Endothelial cell of umbilical vein (primary cell): ENCODE results near the gene FMNL1.

Experiments used
- CTCF ChIP-seq, 2 donors: IDR thresholded peaks; 1 replicate in 1 of 2; 2 replicates in 1 of 2; pipeline ENCODE4 v1.5.1; 2011; ENCODE audit warnings: low read length in 2 of 2, mild to moderate bottlenecking in 2 of 2, moderate library complexity in 2 of 2, control low read depth in 1 of 2, inconsistent platforms in 1 of 2, low read depth in 1 of 2; ENCODE audit not compliant: insufficient read depth in 1 of 2; ENCODE audit errors: extremely low read depth in 1 of 2
- EZH2 ChIP-seq: IDR thresholded peaks from 2 replicates; pipeline ENCODE4 v1.6.1; 2012; ENCODE audit warnings: borderline replicate concordance, low read depth, mild to moderate bottlenecking, moderate library complexity, low read length, inconsistent platforms; ENCODE audit not compliant: severe bottlenecking
- GATA2 ChIP-seq: IDR thresholded peaks from 2 replicates; pipeline ENCODE4 v1.7.0; 2011; ENCODE audit warnings: low read depth, mild to moderate bottlenecking, moderate library complexity, mixed read lengths, low read length; ENCODE audit not compliant: insufficient read length, insufficient read depth
- POLR2AphosphoS5 ChIP-seq: IDR thresholded peaks from 2 replicates; pipeline ENCODE4 v1.6.1; 2012; ENCODE audit warnings: low read depth, mild to moderate bottlenecking, control low read depth, low read length, moderate library complexity; ENCODE audit not compliant: insufficient read depth

GRCh38 chr17:45263477-45263860, 41.8 kb downstream of the FMNL1 start:
- TF ChIP-seq CTCF (IDR thresholded peaks at IDR 0.05; ENCODE audit: extremely low read depth in 1 of 2, insufficient read depth in 1 of 2, low read depth in 1 of 2, low read length in 2 of 2) (no peak), POLR2AphosphoS5 (no peak), GATA2 (no peak), EZH2 (no peak)
